GM23338 (cell line): ENCODE measurements around the gene OR1K1. TPM values are rescaled to one million over a fixed set of nuclear protein-coding genes. Genes with fewer than 3 reads are reported as not detected.

Experiments used
- ATAC-seq: fragments of 200-7000 bp; cut with Tn5 transposase; 3 replicates; pipeline ENCODE4 v1.9.1; 2020
- DNase-seq: peaks from one replicate; pipeline ENCODE4 v3.0.0-alpha.2; 2015; ENCODE audit warnings: low spot score
- H2AFZ ChIP-seq: fragments of 200-600 bp; sonication (generic); 2 replicates; pipeline ENCODE4 v1.8.0; 2016; ENCODE audit warnings: antibody characterized with exemption, mild to moderate bottlenecking, moderate library complexity
- H3F3A ChIP-seq: fragments of 200-600 bp; sonication (generic); replicated peaks from 2 replicates; pipeline ENCODE4 v1.8.0; 2017; ENCODE audit warnings: antibody characterized with exemption, mixed run types, low read depth
- H3K27ac ChIP-seq: fragments of 200-600 bp; sonication (generic); 2 replicates; pipeline ENCODE4 v1.6.1; 2016; ENCODE audit warnings: low read depth
- H3K27me3 ChIP-seq: fragments of 200-600 bp; sonication (generic); 2 replicates; pipeline ENCODE4 v1.8.0; 2016; ENCODE audit warnings: mild to moderate bottlenecking, mixed run types, moderate library complexity; ENCODE audit not compliant: insufficient read depth
- H3K36me3 ChIP-seq: fragments of 200-600 bp; sonication (generic); 2 replicates; pipeline ENCODE4 v1.8.0; 2016; ENCODE audit warnings: mild to moderate bottlenecking; ENCODE audit not compliant: insufficient read depth
- H3K4me1 ChIP-seq: fragments of 200-600 bp; sonication (generic); 2 replicates; pipeline ENCODE4 v1.8.0; 2016; ENCODE audit warnings: mild to moderate bottlenecking, moderate library complexity; ENCODE audit not compliant: insufficient read depth
- H3K4me2 ChIP-seq: fragments of 200-600 bp; sonication (generic); 2 replicates; pipeline ENCODE4 v1.7.1; 2017; ENCODE audit warnings: mixed run types
- H3K4me3 ChIP-seq: fragments of 200-600 bp; sonication (generic); 2 replicates; pipeline ENCODE4 v1.6.1; 2016; ENCODE audit warnings: mixed run types
- H3K79me2 ChIP-seq: fragments of 200-600 bp; sonication (generic); replicated peaks from 2 replicates; pipeline ENCODE4 v1.8.0; 2017; ENCODE audit warnings: mild to moderate bottlenecking; ENCODE audit not compliant: insufficient read depth
- H3K9me2 ChIP-seq: fragments of 200-600 bp; sonication (generic); 2 replicates; pipeline ENCODE4 v1.8.0; 2017; ENCODE audit not compliant: insufficient read depth
- H4K20me1 ChIP-seq: fragments of 200-600 bp; sonication (generic); replicated peaks from 2 replicates; pipeline ENCODE4 v1.8.0; 2017; ENCODE audit warnings: mild to moderate bottlenecking; ENCODE audit not compliant: insufficient read depth
- H3K27ac Mint-ChIP-seq: 2 replicates; pipeline ENCODE4 v1.8.0; 2020; ENCODE audit warnings: inconsistent platforms, mild to moderate bottlenecking, moderate library complexity, mixed read lengths
- H3K27me3 Mint-ChIP-seq: 3 replicates; pipeline ENCODE4 v1.8.0; 2022; ENCODE audit warnings: low read depth, mild to moderate bottlenecking, moderate library complexity, mixed read lengths, inconsistent platforms; ENCODE audit not compliant: insufficient read depth, poor library complexity
- H3K36me3 Mint-ChIP-seq: 3 replicates; pipeline ENCODE4 v1.8.0; 2021; ENCODE audit warnings: low read depth, mild to moderate bottlenecking, inconsistent platforms, moderate library complexity, mixed read lengths
- H3K4me1 Mint-ChIP-seq: 3 replicates; pipeline ENCODE4 v1.8.0; 2020; ENCODE audit warnings: mild to moderate bottlenecking, inconsistent platforms, mixed read lengths
- H3K4me3 Mint-ChIP-seq: 3 replicates; pipeline ENCODE4 v1.8.0; 2021; ENCODE audit warnings: moderate library complexity, mild to moderate bottlenecking, inconsistent platforms, mixed read lengths
- H3K9me3 Mint-ChIP-seq: 3 replicates; pipeline ENCODE4 v1.8.0; 2020; ENCODE audit warnings: moderate library complexity, mild to moderate bottlenecking, inconsistent platforms, mixed read lengths
- CREB1 ChIP-seq: fragments of 250-450 bp; sonication (Bioruptor Pico); IDR thresholded peaks from 2 replicates; pipeline ENCODE4 v1.5.0; 2020; ENCODE audit warnings: low read depth, mild to moderate bottlenecking, moderate library complexity
- CTCF ChIP-seq, 2 experiments: fragments of 200-600 bp in 1 of 2; sonication (generic) in 1 of 2; conservative IDR thresholded peaks; 2 replicates each; pipeline versions ENCODE4 v1.5.1 to v1.6.1; 2016 to 2017; ENCODE audit warnings: antibody characterized with exemption in 2 of 2, low read depth in 2 of 2, mild to moderate bottlenecking in 2 of 2, moderate library complexity in 1 of 2
- ETS1 ChIP-seq: IDR thresholded peaks from 2 replicates; pipeline ENCODE4 v1.6.1; 2016; ENCODE audit warnings: antibody characterized with exemption
- EZH2 ChIP-seq: fragments of 200-600 bp; sonication (generic); IDR thresholded peaks from one replicate; pipeline ENCODE4 v1.8.0; 2017; ENCODE audit warnings: antibody characterized with exemption, mild to moderate bottlenecking, low read depth; ENCODE audit not compliant: unreplicated experiment
- EZH2phosphoT487 ChIP-seq: fragments of 200-600 bp; sonication (generic); IDR thresholded peaks from one replicate; pipeline ENCODE4 v1.8.1; 2018; ENCODE audit warnings: antibody characterized with exemption; ENCODE audit not compliant: unreplicated experiment
- JUNB ChIP-seq: IDR thresholded peaks from one replicate; pipeline ENCODE4 v1.6.1; 2016; ENCODE audit warnings: antibody characterized with exemption; ENCODE audit not compliant: unreplicated experiment
- NANOG ChIP-seq: IDR thresholded peaks from 2 replicates; pipeline ENCODE4 v1.6.1; 2016; ENCODE audit warnings: antibody characterized with exemption, borderline replicate concordance
- POLR2AphosphoS5 ChIP-seq: IDR thresholded peaks from 2 replicates; pipeline ENCODE4 v1.6.1; 2016; ENCODE audit warnings: antibody characterized with exemption, low read depth
- REST ChIP-seq: IDR thresholded peaks from one replicate; pipeline ENCODE4 v1.6.1; 2018; ENCODE audit warnings: antibody characterized with exemption; ENCODE audit not compliant: unreplicated experiment
- ZNF114 ChIP-seq: fragments of 250-450 bp; sonication (Bioruptor Pico); IDR thresholded peaks from 2 replicates; pipeline ENCODE4 v1.5.0; 2020; ENCODE audit warnings: mild to moderate bottlenecking, moderate library complexity
- ZNF331 ChIP-seq: fragments of 250-450 bp; sonication (Bioruptor Pico); IDR thresholded peaks from 2 replicates; pipeline ENCODE4 v1.5.0; 2020; ENCODE audit warnings: low read depth, mild to moderate bottlenecking, moderate library complexity
- polyA plus RNA-seq: library from polyadenylated mRNA; unstranded; fragments of >200 nt; fragmentation: Nextera tagmentation; extraction: Ambion mirVana; gene quantifications from 2 replicates; pipeline ENCODE4 v1.2.1, GENCODE V29; 2016
- total RNA-seq: library from RNA; depleted of rRNA; stranded (reverse); fragments of >200 nt; shearing (Covaris generic); gene quantifications from 2 replicates; pipeline ENCODE4 v1.2.3, GENCODE V29; 2014

The OR1K1 gene
- total and polyA plus RNA-seq, 2 experiments from 2014 or later, result not detected

GRCh38 chr9:122822056-122822455, 22.1 kb downstream of the OR1K1 start:
- Mint-ChIP-seq H3K27ac (no peak overlapping the region), H3K4me1 (peaks cover 4% of the 10 kb centered on the region), H3K27me3 (peaks cover 4% of the 10 kb centered on the region), H3K36me3 (peaks cover 50% of the 10 kb centered on the region), H3K4me3 (no peak overlapping the region), H3K9me3 (no peaks in the 10 kb centered on the region)
- no peak for DNase-seq
- peaks cover 28% of the 10 kb centered on the region for H4K20me1 ChIP-seq
- no peaks in the 10 kb centered on the region for H3K4me1 ChIP-seq
- no peaks in the 10 kb centered on the region for H3F3A ChIP-seq
- H3K27ac ChIP-seq, result no peak overlapping the region
- peaks cover 40% of the 10 kb centered on the region for H3K79me2 ChIP-seq
- H3K4me2 ChIP-seq, result no peak overlapping the region
- ATAC-seq, result no peak
- no peak overlapping the region for H3K4me3 ChIP-seq
- H3K27me3 ChIP-seq, result no peaks in the 10 kb centered on the region
- TF ChIP-seq CTCF (conservative IDR thresholded peaks at IDR 0.05; ENCODE audit: low read depth in 2 of 2) (no peak), ZNF331 (CRISPR knock-in tag) (no peak), JUNB (no peak), EZH2 (no peak), POLR2AphosphoS5 (no peak), ETS1 (no peak), NANOG (no peak), ZNF114 (CRISPR knock-in tag) (no peak)
- no peaks in the 10 kb centered on the region for H3K9me2 ChIP-seq
- H3K36me3 ChIP-seq, result peaks cover 34% of the 10 kb centered on the region
- no peak overlapping the region for H2AFZ ChIP-seq

GRCh38 chr9:122822938-122823337, 23.0 kb downstream of the OR1K1 start:
- Histone ChIP-seq H3K27me3 (no peaks in the 10 kb centered on the region), H3K79me2 (peaks cover 48% of the 10 kb centered on the region), H3K27ac (no peak overlapping the region), H3K9me2 (no peaks in the 10 kb centered on the region), H3K4me3 (no peak overlapping the region), H2AFZ (no peak overlapping the region), H3F3A (peaks cover 4% of the 10 kb centered on the region; the same call in 1 of the 2 replicates), H4K20me1 (peaks cover 28% of the 10 kb centered on the region), H3K36me3 (peaks cover 29% of the 10 kb centered on the region), H3K4me2 (no peak overlapping the region), H3K4me1 (0 out of 2 replicates have a peak, but pooled peaks cover 3% of the 10 kb centered on the region)
- H3K27me3 Mint-ChIP-seq, result peaks cover 6% of the 10 kb centered on the region
- H3K27ac Mint-ChIP-seq, result no peak overlapping the region
- DNase-seq (no peak), ATAC-seq (no peak)
- H3K36me3 Mint-ChIP-seq, result peaks cover 47% of the 10 kb centered on the region
- H3K4me1 Mint-ChIP-seq, result peaks cover 8% of the 10 kb centered on the region
- H3K4me3 Mint-ChIP-seq, result no peak overlapping the region
- no peaks in the 10 kb centered on the region for H3K9me3 Mint-ChIP-seq
- TF ChIP-seq CREB1 (no peak), REST (no peak), NANOG (no peak), ETS1 (no peak), EZH2phosphoT487 (no peak), ZNF114 (CRISPR knock-in tag) (no peak)
